Esophagus muscularis mucosa (tissue), 4 donors: Measurements from ENCODE around the gene CTDSPL. TPM values are rescaled to one million over a fixed set of nuclear protein-coding genes. Genes with fewer than 3 reads are reported as not detected.

Experiments
- DNase-seq: peaks from one replicate; pipeline ENCODE4 v3.0.0-alpha.2; 2017; ENCODE audit errors: extremely low spot score
- H3K27ac ChIP-seq, 4 donors: fragments of 200-600 bp; sonication (generic); replicated peaks in 1 of 4; 1 replicate in 3 of 4; 2 replicates in 1 of 4; pipeline ENCODE4 v1.5.1; 2016 to 2019; ENCODE audit warnings: mild to moderate bottlenecking in 1 of 4
- H3K27me3 ChIP-seq, 4 donors: fragments of 200-600 bp; sonication (generic); one replicate each; pipeline versions ENCODE4 v1.5.1 to v1.6.0; 2016 to 2019
- H3K36me3 ChIP-seq, 4 donors: fragments of 200-600 bp; sonication (generic); one replicate each; pipeline ENCODE4 v1.5.1; 2016 to 2019
- H3K4me1 ChIP-seq, 4 donors: fragments of 200-600 bp; sonication (generic); one replicate each; pipeline ENCODE4 v1.5.1; 2016 to 2019
- H3K4me3 ChIP-seq, 4 donors: fragments of 200-600 bp; sonication (generic); 1 replicate in 2 of 4; 2 replicates in 2 of 4; pipeline ENCODE4 v1.5.1; 2016 to 2019; ENCODE audit warnings: mild to moderate bottlenecking in 4 of 4, moderate library complexity in 1 of 4
- H3K9me3 ChIP-seq, 4 donors: fragments of 200-600 bp; sonication (generic); 1 replicate in 3 of 4; 2 replicates in 1 of 4; pipeline ENCODE4 v1.5.1; 2016 to 2019
- EP300 ChIP-seq: sonication (generic); formaldehyde crosslinking; IDR thresholded peaks from one replicate; pipeline ENCODE4 v1.6.1; 2017; ENCODE audit warnings: antibody characterized with exemption
- POLR2A ChIP-seq: fragments of 450-650 bp; IDR thresholded peaks from one replicate; pipeline ENCODE4 v1.6.1; 2017; ENCODE audit warnings: antibody characterized with exemption, moderate library complexity, mild to moderate bottlenecking, low read depth
- POLR2AphosphoS5 ChIP-seq, 2 donors: sonication (generic); formaldehyde crosslinking; IDR thresholded peaks; one replicate each; pipeline ENCODE4 v1.6.1; 2017; ENCODE audit warnings: antibody characterized with exemption in 2 of 2
- WGBS: methylation state at CpG from one replicate; pipeline ENCODE4 v1.1.5; 2018; 5-methylcytosine and 5-hydroxymethylcytosine counted together
- intact Hi-C: fragments of 100-400 bp; cut with DNase I; formaldehyde crosslinking; loops from one replicate; pipeline ENCODE4 v1.15.1; 2023
- total RNA-seq, 4 donors: library from RNA; depleted of rRNA; stranded (reverse); fragments of >200 nt; gene quantifications; one replicate each; pipeline versions ENCODE4 v1.1.0 to v1.2.1, GENCODE V29; 2016
- TF ChIP-seq, protein P1 (sequence below), 3 experiments: fragments of 200-600 bp in 2 of 3; fragments of 450-650 bp in 1 of 3; sonication (generic) in 2 of 3; IDR thresholded peaks; one replicate each; pipeline ENCODE4 v1.5.1; 2017 to 2019; ENCODE audit warnings: antibody characterized with exemption in 3 of 3, mild to moderate bottlenecking in 2 of 3, moderate library complexity in 1 of 3

Gene CTDSPL
- total RNA-seq, 4 donors from 2014 or later, result 39.9 to 60.6 (median 54.6) TPM

DNA sequence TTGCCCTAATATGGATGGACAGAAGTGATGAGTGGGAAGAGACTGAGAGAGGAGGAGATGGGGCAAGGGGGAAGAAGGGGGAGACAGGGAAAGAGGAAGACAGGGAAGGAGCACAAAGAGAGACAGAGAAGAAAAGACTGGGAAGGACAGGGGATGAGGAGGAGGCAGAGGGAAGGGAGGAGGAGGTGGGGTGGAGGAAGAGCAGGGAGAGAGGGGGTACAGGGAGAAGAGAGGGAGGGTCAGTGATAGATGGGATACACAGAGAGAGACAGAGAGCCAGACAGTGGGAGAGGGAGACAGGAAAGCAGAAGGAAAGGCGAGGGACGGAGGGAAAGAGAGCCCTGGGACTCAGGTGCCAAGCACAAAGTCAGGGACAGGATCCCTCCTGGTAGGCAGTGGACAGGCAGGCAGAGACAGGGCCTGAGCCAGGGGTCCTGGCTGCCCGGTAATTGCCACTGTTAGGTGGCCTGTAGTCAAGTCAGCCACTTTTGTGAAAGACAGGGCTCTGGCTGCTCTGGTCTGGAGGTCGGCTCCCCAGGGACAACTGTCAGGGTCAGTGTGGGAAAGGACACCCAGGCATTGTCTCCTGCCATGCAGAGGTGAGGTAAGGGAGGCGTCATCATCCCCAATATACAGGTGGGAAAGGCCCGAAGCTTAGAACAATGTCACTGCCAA, 138.7 kb downstream of the CTDSPL start:
- DNase-seq, result no peak
- Histone ChIP-seq H3K36me3 (peaks cover 0 to 24% (median 14%) of the 10 kb centered on the region in 4 donors), H3K27me3 (no peaks in the 10 kb centered on the region), H3K9me3 (no peaks in the 10 kb centered on the region), H3K27ac (no peak overlapping the region), H3K4me1 (peaks cover 14 to 42% (median 36%) of the 10 kb centered on the region in 4 donors), H3K4me3 (no peak overlapping the region)
- TF ChIP-seq POLR2AphosphoS5 (IDR thresholded peaks at IDR 0.05), result no peak
- TF ChIP-seq, protein P1, sequence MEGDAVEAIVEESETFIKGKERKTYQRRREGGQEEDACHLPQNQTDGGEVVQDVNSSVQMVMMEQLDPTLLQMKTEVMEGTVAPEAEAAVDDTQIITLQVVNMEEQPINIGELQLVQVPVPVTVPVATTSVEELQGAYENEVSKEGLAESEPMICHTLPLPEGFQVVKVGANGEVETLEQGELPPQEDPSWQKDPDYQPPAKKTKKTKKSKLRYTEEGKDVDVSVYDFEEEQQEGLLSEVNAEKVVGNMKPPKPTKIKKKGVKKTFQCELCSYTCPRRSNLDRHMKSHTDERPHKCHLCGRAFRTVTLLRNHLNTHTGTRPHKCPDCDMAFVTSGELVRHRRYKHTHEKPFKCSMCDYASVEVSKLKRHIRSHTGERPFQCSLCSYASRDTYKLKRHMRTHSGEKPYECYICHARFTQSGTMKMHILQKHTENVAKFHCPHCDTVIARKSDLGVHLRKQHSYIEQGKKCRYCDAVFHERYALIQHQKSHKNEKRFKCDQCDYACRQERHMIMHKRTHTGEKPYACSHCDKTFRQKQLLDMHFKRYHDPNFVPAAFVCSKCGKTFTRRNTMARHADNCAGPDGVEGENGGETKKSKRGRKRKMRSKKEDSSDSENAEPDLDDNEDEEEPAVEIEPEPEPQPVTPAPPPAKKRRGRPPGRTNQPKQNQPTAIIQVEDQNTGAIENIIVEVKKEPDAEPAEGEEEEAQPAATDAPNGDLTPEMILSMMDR (IDR thresholded peaks at IDR 0.05), result no peak
- TF ChIP-seq EP300, result no peak
- no peak for TF ChIP-seq POLR2A
- intact Hi-C loops, result loop anchor here (5.0 kb wide), 1 partner anchor 42 kb away; no protein-coding TSS in a partner anchor
- WGBS, result 95% methylated on average over 6 of the region's 6 CpGs

DNA sequence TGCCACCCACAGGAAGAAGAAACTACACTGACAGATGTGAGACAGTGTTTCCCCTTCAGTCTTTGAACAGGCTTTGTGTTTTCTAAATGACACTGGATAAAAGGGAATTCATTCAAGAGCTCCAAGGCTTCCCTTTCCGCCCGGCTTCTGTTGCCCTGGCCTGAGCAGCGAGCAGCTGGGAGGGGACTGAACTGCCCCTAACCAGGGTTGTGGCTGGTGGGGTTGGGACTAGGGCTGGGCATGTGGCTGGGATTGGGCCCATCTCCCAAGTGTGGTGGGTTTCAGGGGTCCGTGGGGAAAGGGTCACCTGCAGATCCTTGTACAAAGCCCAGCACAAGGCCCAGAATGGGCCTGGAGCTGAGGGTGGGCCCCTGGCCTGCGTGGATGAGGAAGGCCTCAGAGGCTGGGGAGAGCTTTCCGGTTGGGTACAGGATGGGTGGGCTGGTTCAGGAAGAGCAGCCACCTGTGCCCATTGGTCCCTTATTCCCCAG, 139.3 kb downstream of the CTDSPL start:
- H3K4me3 ChIP-seq, result no peak overlapping the region
- H3K4me1 ChIP-seq, result peaks cover 14 to 45% (median 37%) of the 10 kb centered on the region in 4 donors
- WGBS, result no CpG with 5 or more reads among the region's 6 CpGs
- no peak for DNase-seq
- peaks cover 0 to 31% (median 18%) of the 10 kb centered on the region in 4 donors for H3K36me3 ChIP-seq
- intact Hi-C loops, result loop anchor here (5.0 kb wide), 1 partner anchor 41 kb away; no protein-coding TSS in a partner anchor
- no peak overlapping the region for H3K27ac ChIP-seq
- no peaks in the 10 kb centered on the region for H3K9me3 ChIP-seq
- TF ChIP-seq EP300 (no peak), POLR2A (no peak), POLR2AphosphoS5 (IDR thresholded peaks at IDR 0.05) (no peak)
- TF ChIP-seq, protein P1 (IDR thresholded peaks at IDR 0.05), result no peak
- no peaks in the 10 kb centered on the region for H3K27me3 ChIP-seq

DNA sequence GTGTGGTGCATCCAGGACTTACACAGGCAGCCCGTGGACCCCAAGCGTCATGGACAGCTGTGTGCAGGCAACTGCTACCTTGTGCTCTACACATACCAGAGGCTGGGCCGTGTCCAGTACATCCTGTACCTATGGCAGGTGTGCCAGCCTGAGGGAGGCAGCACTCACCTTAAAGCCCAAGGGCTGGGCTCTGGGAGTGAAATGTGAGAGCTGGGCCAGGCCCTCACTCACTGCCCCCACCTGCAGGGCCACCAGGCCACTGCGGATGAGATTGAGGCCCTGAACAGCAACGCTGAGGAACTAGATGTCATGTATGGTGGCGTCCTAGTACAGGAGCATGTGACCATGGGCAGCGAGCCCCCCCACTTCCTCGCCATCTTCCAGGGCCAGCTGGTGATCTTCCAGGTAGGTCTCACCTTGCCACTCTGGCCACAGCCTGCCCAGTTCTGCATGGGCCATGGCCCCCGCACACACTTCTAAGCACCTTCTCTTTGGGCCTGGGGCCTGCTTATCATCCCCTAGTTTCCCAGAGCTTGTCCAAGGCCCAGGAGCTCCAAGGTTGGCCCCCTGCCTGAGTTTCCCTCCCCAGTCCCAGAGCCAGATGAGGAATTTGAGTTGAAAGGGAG, 139.9 kb downstream of the CTDSPL start:
- H3K36me3 ChIP-seq, result peaks cover 0 to 36% (median 20%) of the 10 kb centered on the region in 4 donors

DNA sequence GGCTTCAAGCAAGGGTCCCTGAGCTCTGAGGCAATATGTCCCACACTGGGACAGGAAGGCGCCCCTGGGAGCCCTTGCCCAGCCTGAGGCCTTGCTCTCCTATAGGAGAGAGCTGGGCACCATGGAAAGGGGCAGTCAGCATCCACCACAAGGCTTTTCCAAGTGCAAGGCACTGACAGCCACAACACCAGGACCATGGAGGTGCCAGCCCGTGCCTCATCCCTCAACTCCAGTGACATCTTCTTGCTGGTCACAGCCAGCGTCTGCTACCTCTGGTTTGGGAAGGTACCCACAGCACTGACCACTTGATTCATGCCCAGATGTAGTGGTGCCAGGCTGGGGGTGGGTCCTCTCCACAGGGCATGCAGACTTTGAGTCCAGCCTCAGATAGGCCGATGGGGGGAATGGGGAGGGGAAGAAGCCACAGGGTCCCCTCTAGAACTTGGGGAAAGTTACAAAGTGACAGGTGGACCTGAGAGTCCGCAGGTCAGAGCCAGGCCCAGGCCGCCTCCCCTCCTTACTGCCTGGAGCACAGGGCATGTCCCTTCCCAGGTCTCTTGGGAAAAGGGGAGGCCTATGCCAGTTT, 140.7 kb downstream of the CTDSPL start:
- Histone ChIP-seq H3K9me3 (no peaks in the 10 kb centered on the region), H3K27me3 (no peaks in the 10 kb centered on the region), H3K4me1 (peaks cover 14 to 40% (median 35%) of the 10 kb centered on the region in 4 donors), H3K36me3 (peaks cover 0 to 43% (median 23%) of the 10 kb centered on the region in 4 donors), H3K27ac (no peak overlapping the region), H3K4me3 (no peak overlapping the region)
- TF ChIP-seq POLR2AphosphoS5 (IDR thresholded peaks at IDR 0.05) (no peak), EP300 (no peak), POLR2A (no peak)
- TF ChIP-seq, protein P1 (IDR thresholded peaks at IDR 0.05), result no peak
- WGBS, result 93% methylated on average over 6 of the region's 6 CpGs
- no peak for DNase-seq
- intact Hi-C loops, result loop anchor here (5.0 kb wide), 1 partner anchor 40 kb away; no protein-coding TSS in a partner anchor

More for the DNA sequence above, 139.9 kb downstream of the CTDSPL start:
- 84% methylated on average over 5 of the region's 9 CpGs for WGBS
- TF ChIP-seq POLR2A (no peak), POLR2AphosphoS5 (IDR thresholded peaks at IDR 0.05) (no peak), EP300 (no peak)
- TF ChIP-seq, protein P1 (IDR thresholded peaks at IDR 0.05), result no peak
- Histone ChIP-seq H3K27ac (no peak overlapping the region), H3K4me3 (no peak overlapping the region), H3K9me3 (no peaks in the 10 kb centered on the region), H3K4me1 (peaks cover 14 to 45% (median 37%) of the 10 kb centered on the region in 4 donors), H3K27me3 (no peaks in the 10 kb centered on the region)
- DNase-seq, result no peak
- intact Hi-C loops, result loop anchor here (5.0 kb wide), 1 partner anchor 41 kb away; no protein-coding TSS in a partner anchor
